GM12874 (cell line): ENCODE measurements around the gene MPC1.
A peak's percentile ranks its signal among the peaks of the same experiment; 100 is the strongest.

ENCODE experiments used
- TF ChIP-seq, protein P1 (sequence below): IDR thresholded peaks from 2 replicates; pipeline ENCODE4 v1.5.1; 2011; ENCODE audit warnings: low read depth, mild to moderate bottlenecking, control low read depth, low read length, moderate library complexity; ENCODE audit not compliant: insufficient read depth

MPC1 gene

DNA sequence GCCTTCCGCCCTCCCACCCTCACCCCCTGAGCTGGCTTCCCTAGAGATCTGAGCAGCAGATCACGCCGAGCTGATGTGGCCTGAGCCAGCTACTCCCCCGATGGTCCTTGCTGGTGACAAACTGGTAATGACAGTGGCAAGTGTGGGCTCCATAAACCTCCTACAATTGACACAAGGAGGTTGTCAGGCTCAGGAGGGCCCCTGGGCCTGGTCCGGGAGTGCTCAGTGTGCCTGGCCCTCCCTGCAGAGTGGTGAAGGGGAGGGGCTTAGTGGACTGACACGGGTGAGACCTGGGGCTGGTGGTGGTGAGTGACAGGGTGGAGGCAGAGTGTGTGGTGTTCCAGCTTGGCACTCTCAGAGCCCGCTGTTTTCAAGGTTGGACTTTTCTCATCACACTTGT, 22.6 kb upstream of the MPC1 start:
- TF ChIP-seq, protein P1, sequence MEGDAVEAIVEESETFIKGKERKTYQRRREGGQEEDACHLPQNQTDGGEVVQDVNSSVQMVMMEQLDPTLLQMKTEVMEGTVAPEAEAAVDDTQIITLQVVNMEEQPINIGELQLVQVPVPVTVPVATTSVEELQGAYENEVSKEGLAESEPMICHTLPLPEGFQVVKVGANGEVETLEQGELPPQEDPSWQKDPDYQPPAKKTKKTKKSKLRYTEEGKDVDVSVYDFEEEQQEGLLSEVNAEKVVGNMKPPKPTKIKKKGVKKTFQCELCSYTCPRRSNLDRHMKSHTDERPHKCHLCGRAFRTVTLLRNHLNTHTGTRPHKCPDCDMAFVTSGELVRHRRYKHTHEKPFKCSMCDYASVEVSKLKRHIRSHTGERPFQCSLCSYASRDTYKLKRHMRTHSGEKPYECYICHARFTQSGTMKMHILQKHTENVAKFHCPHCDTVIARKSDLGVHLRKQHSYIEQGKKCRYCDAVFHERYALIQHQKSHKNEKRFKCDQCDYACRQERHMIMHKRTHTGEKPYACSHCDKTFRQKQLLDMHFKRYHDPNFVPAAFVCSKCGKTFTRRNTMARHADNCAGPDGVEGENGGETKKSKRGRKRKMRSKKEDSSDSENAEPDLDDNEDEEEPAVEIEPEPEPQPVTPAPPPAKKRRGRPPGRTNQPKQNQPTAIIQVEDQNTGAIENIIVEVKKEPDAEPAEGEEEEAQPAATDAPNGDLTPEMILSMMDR, result no peak

DNA sequence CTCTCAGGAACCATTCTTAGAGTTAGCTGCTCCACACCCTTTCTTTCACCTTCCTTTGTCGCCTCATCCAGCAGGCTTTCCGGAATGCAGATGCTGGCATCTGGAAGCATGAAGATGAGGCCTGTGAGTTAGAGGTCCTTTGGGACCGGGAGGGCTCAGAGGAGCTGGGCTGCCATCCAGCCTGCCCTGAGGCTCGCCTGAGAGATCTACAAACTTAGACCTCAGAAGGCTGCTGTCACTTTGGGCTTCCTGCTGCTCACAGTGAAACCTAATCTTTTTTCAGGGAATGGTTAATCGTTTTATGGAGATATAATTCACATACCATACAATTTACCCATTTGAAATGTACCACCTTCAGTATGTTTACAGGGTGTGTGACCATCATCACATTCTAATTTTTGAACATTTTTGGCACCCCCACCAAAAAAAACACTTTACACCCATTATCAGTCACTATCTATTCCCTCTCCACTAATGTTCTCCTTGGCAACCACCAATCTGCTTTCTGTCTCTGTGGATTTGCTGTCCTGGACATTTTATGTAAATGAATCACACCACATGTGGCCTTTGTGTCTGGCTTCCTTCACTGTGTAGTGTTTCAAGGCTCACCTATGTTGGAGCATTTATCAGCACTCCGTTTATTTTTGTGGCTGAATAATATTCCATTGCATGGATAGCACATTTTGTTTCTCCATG, 20.0 kb upstream of the MPC1 start:
- TF ChIP-seq, protein P1, result no peak

GRCh38 chr6:166400649-166401250, 18.0 kb upstream of the MPC1 start:
- TF ChIP-seq, protein P1, result peak; percentile 75

- TF ChIP-seq, protein P1, result no peak
Observed at GRCh38 chr6:166400181-166400580, 17.4 kb upstream of the MPC1 start.

GRCh38 chr6:166398348-166398747, 15.6 kb upstream of the MPC1 start:
- TF ChIP-seq, protein P1, result no peak

- TF ChIP-seq, protein P1, result no peak
Observed at GRCh38 chr6:166397849-166398248, 15.1 kb upstream of the MPC1 start.

GRCh38 chr6:166395778-166396177, 13.0 kb upstream of the MPC1 start:
- TF ChIP-seq, protein P1, result no peak
